Ascending aorta (tissue), 2 donors: ENCODE measurements around the gene BLM. TPM values are rescaled to one million over a fixed set of nuclear protein-coding genes. Genes with fewer than 3 reads are reported as not detected.

Source experiments
- DNase-seq, 2 donors: peaks; one replicate each; pipeline ENCODE4 v3.0.0-alpha.2; 2019; ENCODE audit warnings: low spot score in 2 of 2
- H3K27ac ChIP-seq, 2 donors: fragments of 200-600 bp; sonication (generic); one replicate each; pipeline ENCODE4 v1.5.1; 2016 to 2017; ENCODE audit warnings: mild to moderate bottlenecking in 1 of 2
- H3K27me3 ChIP-seq: fragments of 200-600 bp; sonication (generic); one replicate; pipeline ENCODE4 v1.5.1; 2017
- H3K36me3 ChIP-seq, 2 donors: fragments of 200-600 bp; sonication (generic); one replicate each; pipeline ENCODE4 v1.5.1; 2016
- H3K4me1 ChIP-seq, 2 donors: fragments of 200-600 bp; sonication (generic); one replicate each; pipeline ENCODE4 v1.5.1; 2016 to 2017; ENCODE audit warnings: mild to moderate bottlenecking in 1 of 2
- H3K4me3 ChIP-seq, 2 donors: fragments of 200-600 bp; sonication (generic); one replicate each; pipeline ENCODE4 v1.5.1; 2016 to 2017; ENCODE audit warnings: mild to moderate bottlenecking in 1 of 2
- H3K9me3 ChIP-seq, 2 donors: fragments of 200-600 bp; sonication (generic); one replicate each; pipeline ENCODE4 v1.5.1; 2016
- intact Hi-C: fragments of 100-400 bp; cut with DNase I; formaldehyde crosslinking; loops from one replicate; pipeline ENCODE4 v1.15.1; 2023
- total RNA-seq: library from RNA; depleted of rRNA; stranded (reverse); fragments of >200 nt; gene quantifications from one replicate; pipeline ENCODE4 v1.1.0, GENCODE V29; 2016
- TF ChIP-seq, protein P1 (sequence below), 3 experiments: fragments of 200-600 bp in 2 of 3; fragments of 450-650 bp in 1 of 3; sonication (generic) in 2 of 3; IDR thresholded peaks; one replicate each; pipeline ENCODE4 v1.5.1; 2016 to 2019; ENCODE audit warnings: antibody characterized with exemption in 3 of 3, mild to moderate bottlenecking in 1 of 3, moderate library complexity in 1 of 3

The BLM gene
- total RNA-seq, 1 donor from 2014 or later: 0.11 TPM

DNA sequence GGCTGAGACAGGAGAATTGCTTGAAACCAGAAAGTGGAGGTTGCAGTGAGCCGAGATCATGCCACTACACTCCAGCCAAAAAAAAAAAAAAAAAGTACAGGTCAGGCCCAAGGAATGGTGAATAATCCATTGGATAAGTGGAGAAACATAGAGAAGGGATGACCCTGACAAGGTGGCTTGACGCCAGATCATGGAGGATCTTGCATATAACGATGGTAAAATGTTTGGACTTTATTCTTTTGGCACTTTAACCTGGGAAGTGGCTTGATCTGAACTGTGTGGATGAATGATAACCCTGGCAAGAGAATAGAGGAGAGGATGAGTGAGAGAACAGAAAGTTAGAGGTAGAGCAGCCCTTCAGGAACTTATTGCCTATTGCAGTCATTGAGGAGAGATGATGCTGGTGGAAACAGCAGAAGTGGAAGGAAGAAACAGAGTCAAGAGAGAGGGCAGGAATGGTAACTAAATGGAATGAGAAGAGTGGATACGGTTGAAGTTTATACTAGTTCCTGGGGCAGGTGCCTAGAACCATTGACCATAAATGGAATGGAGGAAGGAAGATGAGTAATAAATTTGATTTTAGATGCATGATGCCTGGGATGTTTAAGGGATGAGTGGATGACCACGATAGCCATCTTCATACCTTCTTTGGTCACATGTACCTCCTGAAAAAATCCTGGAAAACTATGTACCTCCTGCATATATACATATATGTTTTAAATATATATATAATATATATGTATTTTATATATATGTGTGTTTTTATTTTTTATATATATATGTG is 57.8 kb downstream of the BLM start:
- no peaks in the 10 kb centered on the region for H3K36me3 ChIP-seq
- TF ChIP-seq, protein P1, sequence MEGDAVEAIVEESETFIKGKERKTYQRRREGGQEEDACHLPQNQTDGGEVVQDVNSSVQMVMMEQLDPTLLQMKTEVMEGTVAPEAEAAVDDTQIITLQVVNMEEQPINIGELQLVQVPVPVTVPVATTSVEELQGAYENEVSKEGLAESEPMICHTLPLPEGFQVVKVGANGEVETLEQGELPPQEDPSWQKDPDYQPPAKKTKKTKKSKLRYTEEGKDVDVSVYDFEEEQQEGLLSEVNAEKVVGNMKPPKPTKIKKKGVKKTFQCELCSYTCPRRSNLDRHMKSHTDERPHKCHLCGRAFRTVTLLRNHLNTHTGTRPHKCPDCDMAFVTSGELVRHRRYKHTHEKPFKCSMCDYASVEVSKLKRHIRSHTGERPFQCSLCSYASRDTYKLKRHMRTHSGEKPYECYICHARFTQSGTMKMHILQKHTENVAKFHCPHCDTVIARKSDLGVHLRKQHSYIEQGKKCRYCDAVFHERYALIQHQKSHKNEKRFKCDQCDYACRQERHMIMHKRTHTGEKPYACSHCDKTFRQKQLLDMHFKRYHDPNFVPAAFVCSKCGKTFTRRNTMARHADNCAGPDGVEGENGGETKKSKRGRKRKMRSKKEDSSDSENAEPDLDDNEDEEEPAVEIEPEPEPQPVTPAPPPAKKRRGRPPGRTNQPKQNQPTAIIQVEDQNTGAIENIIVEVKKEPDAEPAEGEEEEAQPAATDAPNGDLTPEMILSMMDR (IDR thresholded peaks at IDR 0.05): no peak
- H3K4me1 ChIP-seq: no peaks in the 10 kb centered on the region
- DNase-seq: no peak
- no peak overlapping the region for H3K4me3 ChIP-seq
- intact Hi-C loops: no loop called here
- no peaks in the 10 kb centered on the region for H3K27me3 ChIP-seq
- no peaks in the 10 kb centered on the region for H3K9me3 ChIP-seq
- no peak overlapping the region for H3K27ac ChIP-seq

DNA sequence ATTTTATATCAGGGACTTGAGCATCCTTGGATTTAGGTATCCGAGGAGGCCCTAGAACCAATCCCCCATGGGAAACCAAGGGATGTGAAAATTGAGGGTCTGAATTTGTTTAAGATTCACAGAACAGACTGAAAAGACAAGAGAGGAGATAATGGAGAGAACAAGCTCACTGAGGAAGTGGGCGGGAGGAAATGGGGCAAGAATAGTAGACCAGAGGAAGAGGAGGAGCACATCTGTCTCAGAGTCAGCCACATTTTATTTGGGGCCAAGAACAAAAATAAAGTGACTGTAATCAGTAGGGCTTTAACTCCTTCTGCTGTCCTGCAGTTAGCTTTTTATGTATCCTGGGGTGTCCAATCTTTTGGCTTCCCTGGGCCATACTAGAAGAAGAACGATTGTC is 63.8 kb downstream of the BLM start:
- Histone ChIP-seq H3K27ac (no peak overlapping the region), H3K9me3 (no peaks in the 10 kb centered on the region), H3K36me3 (no peaks in the 10 kb centered on the region), H3K4me3 (no peak overlapping the region), H3K4me1 (no peaks in the 10 kb centered on the region), H3K27me3 (no peaks in the 10 kb centered on the region)
- TF ChIP-seq, protein P1 (IDR thresholded peaks at IDR 0.05): no peak
- intact Hi-C loops: no loop called here
- DNase-seq: no peak

DNA sequence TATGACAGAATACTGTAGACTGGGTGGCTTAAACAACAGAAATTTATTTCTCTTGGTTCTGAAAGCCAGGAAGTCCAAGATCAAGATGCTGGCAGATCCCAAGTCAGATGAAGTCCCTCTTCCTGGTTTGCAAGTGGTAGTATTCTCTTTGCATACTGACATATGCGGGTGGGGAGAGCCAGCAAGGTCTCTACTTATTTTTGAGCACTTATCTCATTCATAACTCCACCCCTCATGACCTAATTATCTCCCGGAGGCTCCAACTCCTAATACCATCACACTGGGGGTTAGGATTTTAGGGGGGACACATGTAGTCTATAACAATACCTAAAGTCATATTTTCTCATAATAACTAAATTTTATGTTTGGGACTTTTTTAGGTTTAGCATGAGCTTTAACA is 65.3 kb downstream of the BLM start:
- DNase-seq: no peak
- intact Hi-C loops: no loop called here
- Histone ChIP-seq H3K9me3 (no peaks in the 10 kb centered on the region), H3K27me3 (no peaks in the 10 kb centered on the region), H3K4me1 (no peaks in the 10 kb centered on the region), H3K4me3 (no peak overlapping the region), H3K27ac (no peak overlapping the region), H3K36me3 (no peaks in the 10 kb centered on the region)
- TF ChIP-seq, protein P1 (IDR thresholded peaks at IDR 0.05): no peak

DNA sequence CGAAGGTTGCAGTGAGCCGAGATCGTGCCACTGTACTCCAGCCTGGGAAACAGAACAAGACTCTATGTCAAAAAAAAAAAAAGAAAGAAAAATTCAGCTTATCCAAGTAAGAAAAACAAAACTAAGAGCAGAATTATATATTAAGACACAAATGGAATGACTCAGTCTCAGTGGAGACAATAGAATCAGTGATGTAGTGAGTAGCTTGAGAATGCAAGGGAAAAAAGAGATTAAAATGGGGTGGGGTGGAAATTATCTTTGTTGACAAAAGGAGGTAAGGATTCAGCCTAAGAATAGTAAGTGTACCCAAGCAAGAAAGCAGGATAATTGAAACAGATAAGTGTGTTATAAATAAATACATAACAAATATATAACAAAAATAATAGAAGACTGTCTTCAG is 70.7 kb downstream of the BLM start:
- no peak overlapping the region for H3K4me3 ChIP-seq
- no peaks in the 10 kb centered on the region for H3K9me3 ChIP-seq
- no peak overlapping the region for H3K27ac ChIP-seq
- no peaks in the 10 kb centered on the region for H3K4me1 ChIP-seq
- no peaks in the 10 kb centered on the region for H3K36me3 ChIP-seq
- TF ChIP-seq, protein P1 (IDR thresholded peaks at IDR 0.05): no peak
- intact Hi-C loops: no loop called here
- no peak for DNase-seq
- no peaks in the 10 kb centered on the region for H3K27me3 ChIP-seq

DNA sequence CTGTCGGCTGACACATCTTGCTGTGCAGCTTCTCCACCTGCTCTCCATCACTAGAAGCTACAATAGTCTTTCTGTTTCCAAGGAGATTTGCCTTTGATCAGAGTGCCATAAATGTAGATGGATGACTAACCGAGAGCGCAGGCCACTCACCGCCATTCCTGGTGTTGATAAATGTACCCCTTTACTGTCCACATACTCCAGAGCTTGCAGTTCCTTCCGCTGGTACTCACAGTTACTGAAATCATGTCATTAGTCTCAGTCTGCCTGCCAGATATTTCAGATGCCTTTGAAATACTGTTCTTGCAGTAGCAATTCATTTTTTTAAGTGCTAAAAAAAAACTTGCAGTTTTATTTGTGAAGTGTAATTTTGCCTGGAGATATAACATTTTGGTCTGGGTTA is 72.3 kb downstream of the BLM start:
- Histone ChIP-seq H3K27me3 (no peaks in the 10 kb centered on the region), H3K27ac (no peak overlapping the region), H3K36me3 (no peaks in the 10 kb centered on the region), H3K4me1 (no peaks in the 10 kb centered on the region), H3K9me3 (no peaks in the 10 kb centered on the region), H3K4me3 (no peak overlapping the region)
- DNase-seq: no peak
- TF ChIP-seq, protein P1 (IDR thresholded peaks at IDR 0.05): no peak
- intact Hi-C loops: no loop called here
